ENCODE data around the gene ATP8B2. TPM values are rescaled to one million over a fixed set of nuclear protein-coding genes. Genes with fewer than 3 reads are reported as not detected.
"Not testable (repeated sequence)": the region's sequence is repeated elsewhere in the genome, so short reads cannot be mapped to it uniquely, and the experiment has no call there.

Gene ATP8B2
- total RNA-seq, 2 experiments from 2014 or later, result 46.3 to 67.3 TPM

GRCh38 chr1:154313066-154313356 lies 12.3 kb upstream of the ATP8B2 start:
- DNase-seq, result no peak
- Mint-ChIP-seq H3K9me3 (ENCODE audit: low read depth) (peaks cover 9% of the 10 kb centered on the region), H3K4me1 (peaks cover 4% of the 10 kb centered on the region), H3K27ac (no peak overlapping the region), H3K36me3 (peaks cover 5% of the 10 kb centered on the region), H3K4me3 (no peak overlapping the region), H3K27me3 (peaks cover 7% of the 10 kb centered on the region)
- CTCF ChIA-PET, result no interaction called here
- no peak for ATAC-seq

DNA sequence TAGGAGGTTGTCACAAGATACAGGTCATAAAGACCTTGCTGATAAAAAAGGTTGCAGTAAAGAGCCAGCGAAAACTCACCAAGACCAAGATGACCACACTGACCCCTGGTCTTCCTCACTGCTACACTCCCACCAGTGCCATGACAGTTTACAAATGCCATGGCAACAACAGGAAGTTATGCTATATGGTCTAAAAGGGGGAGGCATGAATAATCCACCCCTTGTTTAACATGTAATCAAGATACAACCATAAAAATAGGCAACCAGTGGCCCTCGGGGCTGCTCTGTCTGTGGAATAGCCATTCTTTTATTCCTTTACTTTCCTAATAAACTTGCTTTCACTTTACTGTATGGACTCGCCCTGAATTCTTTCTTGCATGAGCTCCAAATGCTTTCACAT lies 11.1 kb upstream of the ATP8B2 start:
- ATAC-seq, H3K4me1 Mint-ChIP-seq, H3K27me3 Mint-ChIP-seq, H3K4me3 Mint-ChIP-seq, H3K36me3 Mint-ChIP-seq, DNase-seq, H3K27ac Mint-ChIP-seq: not testable (repeated sequence)
- H3K9me3 Mint-ChIP-seq (ENCODE audit: low read depth), result peaks cover 13% of the 10 kb centered on the region
- CTCF ChIA-PET, result interaction anchor here (1.6 to 1.7 kb wide), 2 partner anchors 10 to 21 kb away, joined by 5 read pairs; no protein-coding TSS in a partner anchor

DNA sequence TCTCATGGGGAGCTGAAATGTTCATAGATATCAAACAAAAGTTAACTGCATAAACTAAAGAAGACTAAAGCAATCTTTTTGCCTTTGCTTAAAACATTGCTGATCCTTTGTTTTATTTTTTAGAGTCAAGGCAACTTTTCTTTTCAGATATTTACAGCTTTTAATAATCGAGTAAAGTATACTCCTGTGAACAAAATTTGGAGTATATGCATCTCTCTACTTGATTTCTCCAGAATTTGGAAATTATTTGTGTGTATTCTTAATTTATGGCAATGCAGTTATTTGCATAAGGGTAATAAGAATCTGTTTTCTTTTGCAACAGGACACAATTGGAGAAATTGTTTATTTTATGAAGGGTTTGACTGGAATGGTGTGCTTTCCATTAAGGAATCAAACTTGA lies 8.6 kb upstream of the ATP8B2 start:
- Mint-ChIP-seq H3K9me3 (ENCODE audit: low read depth) (peaks cover 13% of the 10 kb centered on the region), H3K4me1 (no peaks in the 10 kb centered on the region), H3K27me3 (peaks cover 14% of the 10 kb centered on the region), H3K36me3 (peaks cover 6% of the 10 kb centered on the region), H3K4me3 (no peak overlapping the region), H3K27ac (no peak overlapping the region)
- CTCF ChIA-PET, result interaction anchor here (1.1 kb wide), 1 partner anchor 18 kb away, joined by 3 read pairs; no protein-coding TSS in a partner anchor
- ATAC-seq, result no peak
- DNase-seq, result no peak

- Mint-ChIP-seq H3K4me1 (no peaks in the 10 kb centered on the region), H3K27me3 (peaks cover 27% of the 10 kb centered on the region), H3K27ac (no peak overlapping the region), H3K9me3 (ENCODE audit: low read depth) (peaks cover 13% of the 10 kb centered on the region), H3K4me3 (no peak overlapping the region), H3K36me3 (peaks cover 6% of the 10 kb centered on the region)
- ATAC-seq (no peak), DNase-seq (no peak)
- CTCF ChIA-PET, result interaction anchor here (1.0 kb wide), 1 partner anchor 16 kb away, joined by 3 read pairs; no protein-coding TSS in a partner anchor
These were observed 6.9 kb upstream of the ATP8B2 start for GRCh38 chr1:154318386-154318785.

- Mint-ChIP-seq H3K36me3 (peaks cover 6% of the 10 kb centered on the region), H3K27me3 (peaks cover 27% of the 10 kb centered on the region), H3K4me1 (peaks cover 7% of the 10 kb centered on the region), H3K27ac (no peak within 1 kb of the TSS), H3K4me3 (no peak within 1 kb of the TSS), H3K9me3 (ENCODE audit: low read depth) (peaks cover 13% of the 10 kb centered on the region)
- ATAC-seq, result no peak
- CTCF ChIA-PET, result interaction anchor here (8.4 kb wide), 1 partner anchor 15 kb away, joined by 134 read pairs; no protein-coding TSS in a partner anchor
- DNase-seq, result no peak
These were observed 4.3 kb upstream of the ATP8B2 start, which contains the start of gene AQP10 for GRCh38 chr1:154320882-154321608. TSS of gene AQP10 (plus strand) at chr1:154321093. CDS start at chr1:154321156, 63 bp downstream.

- H3K4me1 Mint-ChIP-seq, result peaks cover 11% of the 10 kb centered on the region
- not testable (repeated sequence) for H3K36me3 Mint-ChIP-seq, H3K4me3 Mint-ChIP-seq, H3K27ac Mint-ChIP-seq, ATAC-seq, DNase-seq
- peaks cover 11% of the 10 kb centered on the region for H3K9me3 Mint-ChIP-seq (ENCODE audit: low read depth)
- H3K27me3 Mint-ChIP-seq, result peaks cover 27% of the 10 kb centered on the region
- CTCF ChIA-PET, result interaction anchor here (8.4 kb wide), 1 partner anchor 15 kb away, joined by 134 read pairs; no protein-coding TSS in a partner anchor
These were observed 3.8 kb upstream of the ATP8B2 start for GRCh38 chr1:154321609-154321934.

- DNase-seq (no peak), ATAC-seq (no peak)
- no peak overlapping the region for H3K4me3 Mint-ChIP-seq
- peaks cover 29% of the 10 kb centered on the region for H3K4me1 Mint-ChIP-seq
- H3K27me3 Mint-ChIP-seq, result peaks cover 19% of the 10 kb centered on the region
- H3K9me3 Mint-ChIP-seq (ENCODE audit: low read depth), result no peaks in the 10 kb centered on the region
- no peak overlapping the region for H3K27ac Mint-ChIP-seq
- H3K36me3 Mint-ChIP-seq, result no peaks in the 10 kb centered on the region
- CTCF ChIA-PET, result interaction anchor here (0.9 to 15.3 kb wide), 6 partner anchors 13 to 103 kb away, joined by 3 to 292 read pairs (median 6); partner anchors contain the start of gene UBAP2L
These were observed 1.8 kb upstream of the ATP8B2 start for GRCh38 chr1:154323493-154323892.

GRCh38 chr1:154324241-154324640 lies 1.1 kb upstream of the ATP8B2 start:
- no peak for DNase-seq
- H3K27ac Mint-ChIP-seq, result no peak overlapping the region

DNA sequence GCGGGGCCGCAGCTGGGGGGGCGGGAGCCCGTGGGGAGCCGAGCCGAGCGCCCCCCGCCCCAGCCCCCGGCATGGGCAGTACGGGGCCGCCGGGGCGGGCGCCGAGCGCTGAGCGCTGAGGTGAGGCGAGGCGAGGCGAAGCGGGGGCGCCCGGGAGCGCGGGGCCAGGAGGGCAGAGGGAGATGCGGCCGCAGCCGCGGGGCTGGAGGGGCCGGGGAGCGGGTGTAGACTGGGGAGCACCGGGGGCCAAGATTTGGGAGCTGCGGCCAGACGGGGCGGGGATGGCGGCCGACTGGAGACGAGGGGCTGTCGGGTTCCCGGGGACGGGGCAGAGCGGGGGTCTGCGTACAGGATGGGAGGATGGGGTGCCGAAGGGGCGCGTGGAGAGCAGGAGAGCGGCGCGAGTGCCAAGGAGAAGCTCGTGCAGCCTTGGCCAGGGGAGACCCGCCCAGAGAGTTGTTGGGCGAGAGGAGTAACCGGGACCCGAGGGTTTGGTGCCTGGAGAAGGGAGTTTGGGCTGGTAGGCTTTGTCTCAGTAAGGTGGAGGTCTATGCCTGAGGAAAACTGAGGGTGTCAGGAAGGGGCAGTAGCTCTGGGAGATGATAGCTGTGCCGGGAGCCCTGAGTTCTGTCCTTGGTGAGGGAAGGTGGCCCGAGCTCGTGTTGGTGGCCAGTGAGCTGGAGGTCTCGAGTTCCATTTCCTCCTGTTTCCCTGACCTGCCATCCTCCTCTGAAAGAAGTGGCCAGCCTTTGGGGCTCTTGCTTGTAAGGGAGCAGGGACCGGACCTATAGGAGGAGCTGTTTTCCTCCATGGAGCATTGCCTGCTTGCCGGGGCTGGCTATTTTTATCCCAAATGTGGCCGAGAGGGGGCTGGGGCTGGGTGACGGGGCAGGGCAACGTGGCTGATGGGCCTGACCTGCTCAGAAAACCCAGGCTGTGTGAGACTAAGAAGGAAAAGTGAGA lies 539 bp downstream of the ATP8B2 start:
- DNase-seq (peak; percentile 68), ATAC-seq (peak; percentile 4)
- Mint-ChIP-seq H3K9me3 (ENCODE audit: low read depth) (no peaks in the 10 kb centered on the region), H3K27me3 (peaks cover 17% of the 10 kb centered on the region), H3K27ac (peak overlapping the region; percentile 81), H3K4me1 (peaks cover 49% of the 10 kb centered on the region), H3K4me3 (peak overlapping the region; percentile 90), H3K36me3 (peaks cover 7% of the 10 kb centered on the region)
- CTCF ChIA-PET, result interaction anchor here (1.0 to 15.3 kb wide), 11 partner anchors 7 to 132 kb away, joined by 3 to 292 read pairs (median 8); partner anchors contain the start of gene HAX1

More at GRCh38 chr1:154324241-154324640, 1.1 kb upstream of the ATP8B2 start:
- H3K4me1 Mint-ChIP-seq, result peaks cover 32% of the 10 kb centered on the region
- peak overlapping the region; percentile 90 for H3K4me3 Mint-ChIP-seq
- no peaks in the 10 kb centered on the region for H3K9me3 Mint-ChIP-seq (ENCODE audit: low read depth)
- no peak for ATAC-seq
- CTCF ChIA-PET, result interaction anchor here (0.7 to 15.3 kb wide), 12 partner anchors 9 to 142 kb away, joined by 3 to 292 read pairs (median 6); partner anchors contain the start of gene UBAP2L
- peaks cover 19% of the 10 kb centered on the region for H3K27me3 Mint-ChIP-seq
- no peaks in the 10 kb centered on the region for H3K36me3 Mint-ChIP-seq

DNA sequence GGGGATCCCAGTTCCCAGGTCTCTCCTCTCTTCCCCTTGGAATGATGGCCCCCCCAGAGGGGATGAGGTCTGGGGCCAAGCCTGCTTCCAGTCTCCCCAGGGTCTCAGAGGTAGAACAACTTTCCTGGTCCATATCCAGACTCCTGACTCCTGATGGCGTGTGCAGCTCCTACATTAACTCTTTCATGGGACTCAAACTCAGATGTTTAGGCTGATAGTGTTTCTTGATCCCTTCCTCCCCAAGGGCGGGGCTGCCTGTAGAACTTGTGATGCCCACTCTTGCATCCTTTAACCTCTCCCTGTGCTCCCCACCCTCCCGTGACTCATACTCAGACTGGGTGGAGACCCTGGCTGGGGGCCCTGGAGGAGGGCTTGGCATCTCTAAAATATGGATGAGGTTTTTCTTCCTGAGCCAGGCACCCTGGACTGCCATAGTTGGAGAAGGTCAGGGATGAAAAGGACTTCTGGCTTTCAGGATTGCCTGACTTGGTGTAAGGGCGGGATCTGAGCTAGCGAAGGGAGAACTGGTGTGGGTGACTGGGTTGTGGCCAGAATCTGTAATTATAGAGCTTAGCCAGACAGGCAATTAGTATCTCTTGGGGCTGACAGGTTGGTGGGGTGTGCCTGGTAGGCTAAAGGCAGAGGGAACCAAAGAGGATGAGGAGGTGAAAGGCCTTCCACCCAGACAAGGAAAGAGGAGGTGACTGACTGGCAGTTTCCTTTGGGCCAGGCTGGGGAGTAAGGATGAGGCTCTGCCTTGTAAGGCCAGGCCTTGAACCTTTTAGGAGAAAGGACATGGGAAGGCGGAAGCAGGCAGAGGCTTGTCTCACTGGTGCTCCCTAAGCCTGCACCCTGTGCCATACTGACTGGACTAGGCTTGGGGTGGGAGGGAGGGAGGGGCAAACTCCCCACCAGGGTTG lies 1.5 kb downstream of the ATP8B2 start:
- H3K36me3 Mint-ChIP-seq, result peaks cover 16% of the 10 kb centered on the region
- peak; percentile 42 for DNase-seq
- H3K4me3 Mint-ChIP-seq, result peak overlapping the region; percentile 90
- CTCF ChIA-PET, result interaction anchor here (0.7 to 15.3 kb wide), 9 partner anchors 10 to 153 kb away, joined by 3 to 292 read pairs (median 7); partner anchors contain the start of gene HAX1
- H3K4me1 Mint-ChIP-seq, result peaks cover 54% of the 10 kb centered on the region
- no peak for ATAC-seq
- H3K27me3 Mint-ChIP-seq, result peaks cover 11% of the 10 kb centered on the region
- H3K27ac Mint-ChIP-seq, result peak overlapping the region; percentile 81
- H3K9me3 Mint-ChIP-seq (ENCODE audit: low read depth), result no peaks in the 10 kb centered on the region

DNA sequence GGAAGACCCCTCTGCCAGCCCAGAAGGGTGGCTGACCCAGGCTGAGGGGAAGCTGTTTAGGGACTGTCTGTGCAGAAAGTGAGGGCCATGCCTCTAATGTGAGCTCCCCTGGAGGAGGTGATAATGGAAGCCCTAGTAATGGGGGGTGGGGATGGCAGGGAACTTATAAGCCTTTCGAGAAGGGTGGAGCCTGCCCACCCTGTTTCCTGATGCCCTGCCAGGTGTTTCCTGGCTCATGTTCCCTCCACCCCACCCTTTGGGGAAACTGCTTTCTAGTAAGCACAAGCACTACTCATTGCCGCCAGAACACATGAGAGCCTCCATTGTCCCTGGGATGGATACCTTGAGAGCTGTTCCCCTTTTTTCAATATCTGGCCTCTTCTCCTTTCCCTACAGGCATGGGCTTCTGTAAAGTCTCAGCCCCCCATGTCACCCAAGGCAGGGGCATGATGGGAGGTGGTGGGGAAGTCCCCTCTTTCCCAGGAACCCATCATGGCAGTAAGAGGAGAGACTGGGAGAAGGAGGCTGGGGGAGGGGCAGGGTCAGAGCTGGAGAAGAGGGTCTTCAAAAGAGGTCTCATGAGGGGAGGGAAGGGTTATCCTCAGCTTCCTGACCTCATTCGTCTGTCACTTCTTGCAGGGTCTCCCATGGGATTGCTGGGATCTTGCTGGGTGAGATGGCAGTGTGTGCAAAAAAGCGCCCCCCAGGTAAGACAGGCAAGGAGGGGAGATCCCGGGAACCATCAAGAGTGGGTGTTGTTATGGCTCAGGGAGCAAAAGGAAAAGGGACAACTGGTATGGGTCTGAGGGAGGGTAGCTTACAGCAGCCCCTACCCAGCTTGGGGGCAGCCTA lies 2.4 kb downstream of the ATP8B2 start:
- Mint-ChIP-seq H3K27ac (peak overlapping the region; percentile 72), H3K4me1 (peaks cover 57% of the 10 kb centered on the region), H3K36me3 (peaks cover 23% of the 10 kb centered on the region), H3K27me3 (peaks cover 4% of the 10 kb centered on the region), H3K4me3 (peak overlapping the region; percentile 77), H3K9me3 (ENCODE audit: low read depth) (no peaks in the 10 kb centered on the region)
- DNase-seq (peak; percentile 43), ATAC-seq (no peak)
- CTCF ChIA-PET, result interaction anchor here (0.7 to 15.3 kb wide), 7 partner anchors 9 to 170 kb away, joined by 3 to 292 read pairs (median 4); no protein-coding TSS in a partner anchor
